ENCODE data around the gene ZBTB22. TPM values are rescaled to one million over a fixed set of nuclear protein-coding genes. Genes with fewer than 3 reads are reported as not detected.

ZBTB22 gene
- polyA plus RNA-seq, 1 donor from 2014 or later = 16.5 TPM

DNA sequence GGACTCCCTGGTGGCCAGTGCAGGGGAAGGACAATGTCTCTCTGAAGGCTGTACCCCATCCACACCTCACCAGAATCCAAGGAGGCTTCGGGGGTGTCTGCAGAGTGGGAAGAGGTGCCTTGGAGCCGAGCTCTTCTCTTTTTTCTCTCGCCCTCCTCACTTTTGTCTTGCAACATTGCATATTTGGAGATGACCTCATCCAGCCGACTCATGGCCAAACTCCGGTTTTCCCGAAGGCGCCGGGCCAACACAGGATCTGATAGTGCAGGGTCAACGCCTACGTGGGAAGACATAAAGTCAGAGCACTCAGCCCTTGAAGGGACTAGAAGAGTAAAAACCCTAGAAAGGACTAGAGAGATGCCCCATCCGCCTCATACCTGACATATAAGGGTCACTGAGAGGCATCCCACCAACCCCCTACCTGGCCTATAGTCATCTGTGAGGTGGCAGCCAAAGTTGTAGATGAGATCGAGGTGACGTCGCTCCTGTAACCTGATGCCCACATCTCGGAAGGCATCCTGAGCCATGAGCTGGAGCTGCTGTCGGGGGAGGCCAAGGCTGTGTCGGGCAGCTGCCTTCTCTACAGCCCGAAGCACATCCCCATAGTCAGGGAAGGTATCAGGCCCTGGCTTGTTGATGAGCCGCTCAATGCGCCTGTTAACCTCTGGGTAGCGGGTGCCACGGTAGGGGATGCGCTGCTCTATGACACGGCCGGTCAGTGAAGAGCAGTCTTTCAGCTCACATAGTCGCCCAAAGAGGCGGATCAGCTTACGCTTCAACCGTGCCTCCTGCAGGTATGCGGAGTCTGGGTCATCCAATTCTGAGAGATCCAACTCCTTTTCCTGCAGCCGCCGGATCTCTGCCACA lies 3.0 kb upstream of the ZBTB22 start:
- H3K4me3 ChIP-seq (ENCODE audit: low read length) = no peak overlapping the region
- no peak overlapping the region for H2AFZ ChIP-seq (ENCODE audit: low read depth, low read length)
- H3K27me3 ChIP-seq (ENCODE audit: insufficient read depth, low read depth, low read length) = no peaks in the 10 kb centered on the region
- peaks cover 4% of the 10 kb centered on the region for H3K36me3 ChIP-seq (ENCODE audit: insufficient read depth, low read length)
- H3K79me2 ChIP-seq (replicated peaks; ENCODE audit: insufficient read depth, low read length) = peaks cover 19% of the 10 kb centered on the region
- H3K9me3 ChIP-seq (ENCODE audit: low read length) = no peaks in the 10 kb centered on the region
- H3K9ac ChIP-seq (ENCODE audit: low read length) = no peak overlapping the region
- TF ChIP-seq MXI1 (conservative IDR thresholded peaks at IDR 0.05; ENCODE audit: poor library complexity, severe bottlenecking) (no peak), EP300 (conservative IDR thresholded peaks at IDR 0.05; ENCODE audit: poor library complexity, severe bottlenecking) (no peak), EZH2 (IDR thresholded peaks at IDR 0.05; ENCODE audit: borderline replicate concordance, insufficient read depth, low read length, poor library complexity, severe bottlenecking) (no peak), SMC3 (conservative IDR thresholded peaks at IDR 0.05; ENCODE audit: poor library complexity) (no peak), RAD21 (conservative IDR thresholded peaks at IDR 0.05) (no peak), POLR2AphosphoS5 (IDR thresholded peaks at IDR 0.05) (no peak), TAF1 (IDR thresholded peaks at IDR 0.05; ENCODE audit: low read depth) (no peak)
- TF ChIP-seq, protein P1, sequence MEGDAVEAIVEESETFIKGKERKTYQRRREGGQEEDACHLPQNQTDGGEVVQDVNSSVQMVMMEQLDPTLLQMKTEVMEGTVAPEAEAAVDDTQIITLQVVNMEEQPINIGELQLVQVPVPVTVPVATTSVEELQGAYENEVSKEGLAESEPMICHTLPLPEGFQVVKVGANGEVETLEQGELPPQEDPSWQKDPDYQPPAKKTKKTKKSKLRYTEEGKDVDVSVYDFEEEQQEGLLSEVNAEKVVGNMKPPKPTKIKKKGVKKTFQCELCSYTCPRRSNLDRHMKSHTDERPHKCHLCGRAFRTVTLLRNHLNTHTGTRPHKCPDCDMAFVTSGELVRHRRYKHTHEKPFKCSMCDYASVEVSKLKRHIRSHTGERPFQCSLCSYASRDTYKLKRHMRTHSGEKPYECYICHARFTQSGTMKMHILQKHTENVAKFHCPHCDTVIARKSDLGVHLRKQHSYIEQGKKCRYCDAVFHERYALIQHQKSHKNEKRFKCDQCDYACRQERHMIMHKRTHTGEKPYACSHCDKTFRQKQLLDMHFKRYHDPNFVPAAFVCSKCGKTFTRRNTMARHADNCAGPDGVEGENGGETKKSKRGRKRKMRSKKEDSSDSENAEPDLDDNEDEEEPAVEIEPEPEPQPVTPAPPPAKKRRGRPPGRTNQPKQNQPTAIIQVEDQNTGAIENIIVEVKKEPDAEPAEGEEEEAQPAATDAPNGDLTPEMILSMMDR (IDR thresholded peaks at IDR 0.05; ENCODE audit: poor library complexity, severe bottlenecking) = no peak
- TF ChIP-seq, protein P2, sequence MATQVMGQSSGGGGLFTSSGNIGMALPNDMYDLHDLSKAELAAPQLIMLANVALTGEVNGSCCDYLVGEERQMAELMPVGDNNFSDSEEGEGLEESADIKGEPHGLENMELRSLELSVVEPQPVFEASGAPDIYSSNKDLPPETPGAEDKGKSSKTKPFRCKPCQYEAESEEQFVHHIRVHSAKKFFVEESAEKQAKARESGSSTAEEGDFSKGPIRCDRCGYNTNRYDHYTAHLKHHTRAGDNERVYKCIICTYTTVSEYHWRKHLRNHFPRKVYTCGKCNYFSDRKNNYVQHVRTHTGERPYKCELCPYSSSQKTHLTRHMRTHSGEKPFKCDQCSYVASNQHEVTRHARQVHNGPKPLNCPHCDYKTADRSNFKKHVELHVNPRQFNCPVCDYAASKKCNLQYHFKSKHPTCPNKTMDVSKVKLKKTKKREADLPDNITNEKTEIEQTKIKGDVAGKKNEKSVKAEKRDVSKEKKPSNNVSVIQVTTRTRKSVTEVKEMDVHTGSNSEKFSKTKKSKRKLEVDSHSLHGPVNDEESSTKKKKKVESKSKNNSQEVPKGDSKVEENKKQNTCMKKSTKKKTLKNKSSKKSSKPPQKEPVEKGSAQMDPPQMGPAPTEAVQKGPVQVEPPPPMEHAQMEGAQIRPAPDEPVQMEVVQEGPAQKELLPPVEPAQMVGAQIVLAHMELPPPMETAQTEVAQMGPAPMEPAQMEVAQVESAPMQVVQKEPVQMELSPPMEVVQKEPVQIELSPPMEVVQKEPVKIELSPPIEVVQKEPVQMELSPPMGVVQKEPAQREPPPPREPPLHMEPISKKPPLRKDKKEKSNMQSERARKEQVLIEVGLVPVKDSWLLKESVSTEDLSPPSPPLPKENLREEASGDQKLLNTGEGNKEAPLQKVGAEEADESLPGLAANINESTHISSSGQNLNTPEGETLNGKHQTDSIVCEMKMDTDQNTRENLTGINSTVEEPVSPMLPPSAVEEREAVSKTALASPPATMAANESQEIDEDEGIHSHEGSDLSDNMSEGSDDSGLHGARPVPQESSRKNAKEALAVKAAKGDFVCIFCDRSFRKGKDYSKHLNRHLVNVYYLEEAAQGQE (IDR thresholded peaks at IDR 0.05; ENCODE audit: borderline replicate concordance) = no peak
- H3K9me2 ChIP-seq (ENCODE audit: insufficient read depth, low read length) = no peaks in the 10 kb centered on the region
- H3F3A ChIP-seq (ENCODE audit: insufficient read depth, low read length, poor library complexity, severe bottlenecking) = peaks cover 6% of the 10 kb centered on the region
- no peak overlapping the region for H3K4me2 ChIP-seq (ENCODE audit: low read length)
- H4K20me1 ChIP-seq (ENCODE audit: insufficient read depth) = no peaks in the 10 kb centered on the region
- H3K27ac ChIP-seq (ENCODE audit: low read length) = no peak overlapping the region

DNA sequence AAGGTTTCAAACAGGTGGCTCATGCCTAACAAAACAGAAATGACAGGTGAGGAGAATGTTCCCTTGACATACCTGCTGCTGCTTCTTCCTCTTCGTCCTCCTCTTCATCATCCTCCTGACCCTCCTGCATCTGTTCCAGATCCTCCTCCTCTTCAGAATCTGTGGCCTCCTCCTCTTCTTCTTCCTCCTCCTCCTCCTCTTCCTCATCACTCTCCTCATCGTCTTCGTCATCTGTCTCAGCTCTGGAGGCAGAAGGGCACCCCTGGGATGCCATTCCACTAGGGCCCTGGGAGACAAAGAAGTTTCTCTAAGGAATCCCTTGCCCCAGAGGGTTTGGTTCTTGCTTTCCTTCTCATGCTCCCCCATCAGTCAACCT lies 2.4 kb upstream of the ZBTB22 start:
- Histone ChIP-seq H3K36me3 (ENCODE audit: insufficient read depth, low read length) (peaks cover 4% of the 10 kb centered on the region), H3K9me2 (ENCODE audit: insufficient read depth, low read length) (no peaks in the 10 kb centered on the region), H2AFZ (ENCODE audit: low read depth, low read length) (no peak overlapping the region), H3K4me3 (ENCODE audit: low read length) (no peak overlapping the region), H3K9me3 (ENCODE audit: low read length) (no peaks in the 10 kb centered on the region), H3K79me2 (replicated peaks; ENCODE audit: insufficient read depth, low read length) (peaks cover 19% of the 10 kb centered on the region), H3K27ac (ENCODE audit: low read length) (no peak overlapping the region), H3K4me2 (ENCODE audit: low read length) (no peak overlapping the region), H3K27me3 (ENCODE audit: insufficient read depth, low read depth, low read length) (no peaks in the 10 kb centered on the region), H3K9ac (ENCODE audit: low read length) (no peak overlapping the region), H4K20me1 (ENCODE audit: insufficient read depth) (no peaks in the 10 kb centered on the region), H3F3A (ENCODE audit: insufficient read depth, low read length, poor library complexity, severe bottlenecking) (peaks cover 6% of the 10 kb centered on the region)
- TF ChIP-seq EZH2 (IDR thresholded peaks at IDR 0.05; ENCODE audit: borderline replicate concordance, insufficient read depth, low read length, poor library complexity, severe bottlenecking) (no peak), EP300 (conservative IDR thresholded peaks at IDR 0.05; ENCODE audit: poor library complexity, severe bottlenecking) (no peak)
- TF ChIP-seq, protein P2 (IDR thresholded peaks at IDR 0.05; ENCODE audit: borderline replicate concordance) = no peak
